ENCODE measurements around the gene CSH2.
"Not testable (repeated sequence)": the region's sequence is repeated elsewhere in the genome, so short reads cannot be mapped to it uniquely, and the experiment has no call there.

CSH2 gene

GRCh38 chr17:63873577-63873976, at the start of gene CSH2:
Gene CSH2 (minus strand): TSS chr17:63873677. CDS start chr17:63873614, 63 bp downstream.
- not testable (repeated sequence) for DNase-seq (ENCODE audit: low spot score)

GRCh38 chr17:63922402-63922801, 48.9 kb upstream of the CSH2 start:
- not testable (repeated sequence) for DNase-seq (ENCODE audit: low spot score)

- not testable (repeated sequence) for DNase-seq (ENCODE audit: low spot score)
These were observed 47.3 kb upstream of the CSH2 start for GRCh38 chr17:63920779-63921178.

GRCh38 chr17:63920050-63920449, 46.6 kb upstream of the CSH2 start:
- not testable (repeated sequence) for DNase-seq (ENCODE audit: low spot score)

GRCh38 chr17:63919311-63919723, 45.8 kb upstream of the CSH2 start:
- peak; percentile 47 for DNase-seq (ENCODE audit: low spot score)

GRCh38 chr17:63918789-63919305, 45.4 kb upstream of the CSH2 start, which contains the start of gene GH1:
Gene GH1 (minus strand): TSS chr17:63918839. CDS start chr17:63918776, 63 bp downstream.
- DNase-seq (ENCODE audit: low spot score): not testable (repeated sequence)

- no peak for DNase-seq (ENCODE audit: low spot score)
These were observed 44.8 kb upstream of the CSH2 start for GRCh38 chr17:63918305-63918704.

GRCh38 chr17:63917646-63918045, 44.2 kb upstream of the CSH2 start:
- DNase-seq (ENCODE audit: low spot score): no peak

GRCh38 chr17:63917206-63917605, 43.7 kb upstream of the CSH2 start:
- not testable (repeated sequence) for DNase-seq (ENCODE audit: low spot score)

- no peak for DNase-seq (ENCODE audit: low spot score)
These were observed 43.2 kb upstream of the CSH2 start for GRCh38 chr17:63916566-63917185.

- DNase-seq (ENCODE audit: low spot score): not testable (repeated sequence)
These were observed 42.3 kb upstream of the CSH2 start for GRCh38 chr17:63915753-63916152.

GRCh38 chr17:63914471-63914870, 41.0 kb upstream of the CSH2 start:
- no peak for DNase-seq (ENCODE audit: low spot score)

- no peak for DNase-seq (ENCODE audit: low spot score)
These were observed 38.2 kb upstream of the CSH2 start for GRCh38 chr17:63911657-63912100.

- DNase-seq (ENCODE audit: low spot score): no peak
These were observed 37.7 kb upstream of the CSH2 start, which contains the start of gene CSHL1 for GRCh38 chr17:63911041-63911635. Gene CSHL1 (minus strand): TSS chr17:63911258. CDS start chr17:63911196, 62 bp downstream.

- no peak for DNase-seq (ENCODE audit: low spot score)
These were observed 36.6 kb upstream of the CSH2 start for GRCh38 chr17:63910096-63910495.

- DNase-seq (ENCODE audit: low spot score): not testable (repeated sequence)
These were observed 36.1 kb upstream of the CSH2 start for GRCh38 chr17:63909586-63909985.

GRCh38 chr17:63907161-63907778, 33.8 kb upstream of the CSH2 start:
- DNase-seq (ENCODE audit: low spot score): not testable (repeated sequence)

GRCh38 chr17:63904796-63905195, 31.3 kb upstream of the CSH2 start:
- DNase-seq (ENCODE audit: low spot score): not testable (repeated sequence)

GRCh38 chr17:63903787-63904201, 30.3 kb upstream of the CSH2 start:
- not testable (repeated sequence) for DNase-seq (ENCODE audit: low spot score)

GRCh38 chr17:63901971-63902370, 28.5 kb upstream of the CSH2 start:
- DNase-seq (ENCODE audit: low spot score): not testable (repeated sequence)

GRCh38 chr17:63898899-63899798, 25.7 kb upstream of the CSH2 start:
- not testable (repeated sequence) for DNase-seq (ENCODE audit: low spot score)
